ENCODE data around the gene UQCC2.

UQCC2 gene

GRCh38 chr6:33711140-33712129 is at the start of gene UQCC2:
Gene UQCC2, minus strand, starts transcription at chr6:33711700. Its CDS starts 14 bp downstream, at chr6:33711686.
- peak within 1 kb of the TSS; percentile 80 for H3K4me3 ChIP-seq (ENCODE audit: low read depth, low read length)
- peaks cover 32% of the 10 kb centered on the region for H3K36me3 ChIP-seq (ENCODE audit: control insufficient read depth, insufficient read depth, low read length)
- H3K9me3 ChIP-seq (ENCODE audit: control insufficient read depth, insufficient read depth, low read length), result no peaks in the 10 kb centered on the region
- peaks cover 15% of the 10 kb centered on the region; the same call in 1 of the 2 replicates for H3K4me1 ChIP-seq (ENCODE audit: control insufficient read depth, insufficient read depth, low read length)
- H3K27ac ChIP-seq (ENCODE audit: low read depth, low read length), result peak within 1 kb of the TSS; percentile 96
- H3K27me3 ChIP-seq (ENCODE audit: control insufficient read depth, insufficient read depth, low read length), result no peaks in the 10 kb centered on the region
- peak within 1 kb of the TSS; percentile 96 for H3K9ac ChIP-seq (ENCODE audit: low read depth, low read length)

- Histone ChIP-seq H3K4me3 (ENCODE audit: low read depth, low read length) (no peak overlapping the region), H3K27me3 (ENCODE audit: control insufficient read depth, insufficient read depth, low read length) (no peaks in the 10 kb centered on the region), H3K9me3 (ENCODE audit: control insufficient read depth, insufficient read depth, low read length) (no peaks in the 10 kb centered on the region), H3K36me3 (ENCODE audit: control insufficient read depth, insufficient read depth, low read length) (no peaks in the 10 kb centered on the region), H3K4me1 (ENCODE audit: control insufficient read depth, insufficient read depth, low read length) (no peaks in the 10 kb centered on the region; the same call in 1 of the 2 replicates), H3K9ac (ENCODE audit: low read depth, low read length) (no peak overlapping the region), H3K27ac (ENCODE audit: low read depth, low read length) (no peak overlapping the region)
Measured at GRCh38 chr6:33759887-33760629, 48.6 kb upstream of the UQCC2 start.

GRCh38 chr6:33758815-33759216 is 47.3 kb upstream of the UQCC2 start:
- H3K4me3 ChIP-seq (ENCODE audit: low read depth, low read length), result no peak overlapping the region
- H3K27ac ChIP-seq (ENCODE audit: low read depth, low read length), result no peak overlapping the region
- no peaks in the 10 kb centered on the region; the same call in 1 of the 2 replicates for H3K4me1 ChIP-seq (ENCODE audit: control insufficient read depth, insufficient read depth, low read length)
- no peak overlapping the region for H3K9ac ChIP-seq (ENCODE audit: low read depth, low read length)
- H3K36me3 ChIP-seq (ENCODE audit: control insufficient read depth, insufficient read depth, low read length), result no peaks in the 10 kb centered on the region
- H3K9me3 ChIP-seq (ENCODE audit: control insufficient read depth, insufficient read depth, low read length), result no peaks in the 10 kb centered on the region
- no peaks in the 10 kb centered on the region for H3K27me3 ChIP-seq (ENCODE audit: control insufficient read depth, insufficient read depth, low read length)

GRCh38 chr6:33757906-33758305 is 46.4 kb upstream of the UQCC2 start:
- no peak overlapping the region for H3K4me3 ChIP-seq (ENCODE audit: low read depth, low read length)
- H3K36me3 ChIP-seq (ENCODE audit: control insufficient read depth, insufficient read depth, low read length), result no peaks in the 10 kb centered on the region
- H3K4me1 ChIP-seq (ENCODE audit: control insufficient read depth, insufficient read depth, low read length), result no peaks in the 10 kb centered on the region; the same call in 1 of the 2 replicates
- H3K27me3 ChIP-seq (ENCODE audit: control insufficient read depth, insufficient read depth, low read length), result no peaks in the 10 kb centered on the region
- no peaks in the 10 kb centered on the region for H3K9me3 ChIP-seq (ENCODE audit: control insufficient read depth, insufficient read depth, low read length)
- H3K9ac ChIP-seq (ENCODE audit: low read depth, low read length), result no peak overlapping the region
- no peak overlapping the region for H3K27ac ChIP-seq (ENCODE audit: low read depth, low read length)

GRCh38 chr6:33757113-33757512 is 45.6 kb upstream of the UQCC2 start:
- no peaks in the 10 kb centered on the region for H3K9me3 ChIP-seq (ENCODE audit: control insufficient read depth, insufficient read depth, low read length)
- no peaks in the 10 kb centered on the region for H3K27me3 ChIP-seq (ENCODE audit: control insufficient read depth, insufficient read depth, low read length)
- no peak overlapping the region for H3K9ac ChIP-seq (ENCODE audit: low read depth, low read length)
- no peaks in the 10 kb centered on the region for H3K36me3 ChIP-seq (ENCODE audit: control insufficient read depth, insufficient read depth, low read length)
- H3K27ac ChIP-seq (ENCODE audit: low read depth, low read length), result no peak overlapping the region
- H3K4me3 ChIP-seq (ENCODE audit: low read depth, low read length), result no peak overlapping the region
- no peaks in the 10 kb centered on the region; the same call in 1 of the 2 replicates for H3K4me1 ChIP-seq (ENCODE audit: control insufficient read depth, insufficient read depth, low read length)

GRCh38 chr6:33756211-33756954 is 44.9 kb upstream of the UQCC2 start:
- H3K27ac ChIP-seq (ENCODE audit: low read depth, low read length), result no peak overlapping the region

GRCh38 chr6:33755070-33755869 is 43.8 kb upstream of the UQCC2 start:
- Histone ChIP-seq H3K4me1 (ENCODE audit: control insufficient read depth, insufficient read depth, low read length) (no peaks in the 10 kb centered on the region; the same call in 1 of the 2 replicates), H3K27me3 (ENCODE audit: control insufficient read depth, insufficient read depth, low read length) (no peaks in the 10 kb centered on the region), H3K36me3 (ENCODE audit: control insufficient read depth, insufficient read depth, low read length) (no peaks in the 10 kb centered on the region), H3K9ac (ENCODE audit: low read depth, low read length) (no peak overlapping the region), H3K4me3 (ENCODE audit: low read depth, low read length) (no peak overlapping the region), H3K27ac (ENCODE audit: low read depth, low read length) (no peak overlapping the region), H3K9me3 (ENCODE audit: control insufficient read depth, insufficient read depth, low read length) (no peaks in the 10 kb centered on the region)

More at GRCh38 chr6:33756211-33756954, 44.9 kb upstream of the UQCC2 start:
- H3K9me3 ChIP-seq (ENCODE audit: control insufficient read depth, insufficient read depth, low read length), result no peaks in the 10 kb centered on the region
- no peak overlapping the region for H3K4me3 ChIP-seq (ENCODE audit: low read depth, low read length)
- no peaks in the 10 kb centered on the region; the same call in 1 of the 2 replicates for H3K4me1 ChIP-seq (ENCODE audit: control insufficient read depth, insufficient read depth, low read length)
- no peaks in the 10 kb centered on the region for H3K36me3 ChIP-seq (ENCODE audit: control insufficient read depth, insufficient read depth, low read length)
- H3K9ac ChIP-seq (ENCODE audit: low read depth, low read length), result no peak overlapping the region
- H3K27me3 ChIP-seq (ENCODE audit: control insufficient read depth, insufficient read depth, low read length), result no peaks in the 10 kb centered on the region

DNA sequence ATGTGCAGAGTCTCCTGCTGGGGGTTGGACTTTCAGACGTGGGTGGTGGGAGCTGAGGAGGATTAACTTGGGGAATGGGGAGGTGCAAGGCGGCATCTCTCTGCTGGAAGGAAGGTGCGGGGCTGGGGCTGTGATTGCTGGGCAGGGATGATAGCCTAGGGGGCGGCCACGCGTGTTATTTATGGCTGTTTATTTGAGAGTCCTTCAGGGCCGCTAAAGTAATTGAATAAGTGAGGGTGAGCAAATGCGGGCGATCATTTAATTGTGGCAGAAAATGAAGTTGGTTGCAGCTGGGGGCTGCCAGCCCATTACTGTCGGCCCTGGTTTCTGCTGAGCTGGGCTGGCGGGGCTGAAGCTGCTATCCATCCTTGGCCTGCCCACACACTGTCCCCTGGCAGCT is 42.7 kb upstream of the UQCC2 start:
- H3K9me3 ChIP-seq (ENCODE audit: control insufficient read depth, insufficient read depth, low read length), result no peaks in the 10 kb centered on the region
- H3K9ac ChIP-seq (ENCODE audit: low read depth, low read length), result no peak overlapping the region
- no peak overlapping the region for H3K27ac ChIP-seq (ENCODE audit: low read depth, low read length)
- no peak overlapping the region for H3K4me3 ChIP-seq (ENCODE audit: low read depth, low read length)
- no peaks in the 10 kb centered on the region; the same call in 1 of the 2 replicates for H3K4me1 ChIP-seq (ENCODE audit: control insufficient read depth, insufficient read depth, low read length)
- H3K36me3 ChIP-seq (ENCODE audit: control insufficient read depth, insufficient read depth, low read length), result no peaks in the 10 kb centered on the region
- H3K27me3 ChIP-seq (ENCODE audit: control insufficient read depth, insufficient read depth, low read length), result no peaks in the 10 kb centered on the region

DNA sequence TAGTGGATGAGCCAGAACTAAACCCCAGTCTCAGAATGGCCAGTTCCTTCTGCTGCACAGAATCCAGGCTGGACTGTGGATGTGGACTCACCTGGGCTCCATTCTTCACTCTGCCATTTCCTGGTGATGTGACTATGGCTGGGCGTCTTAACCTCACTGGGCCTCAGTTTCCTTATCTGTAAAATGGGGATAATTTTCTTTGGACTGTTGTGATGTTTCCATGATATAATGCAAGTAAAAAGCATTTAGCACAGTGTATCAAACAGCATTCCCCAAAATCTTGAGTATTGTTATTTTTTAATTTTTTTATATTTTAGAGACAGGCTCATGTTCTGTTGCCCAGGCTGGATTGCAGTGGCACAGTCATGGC is 41.1 kb upstream of the UQCC2 start:
- Histone ChIP-seq H3K9ac (ENCODE audit: low read depth, low read length) (no peak overlapping the region), H3K27ac (ENCODE audit: low read depth, low read length) (no peak overlapping the region), H3K27me3 (ENCODE audit: control insufficient read depth, insufficient read depth, low read length) (no peaks in the 10 kb centered on the region; the same call in 1 of the 2 replicates), H3K9me3 (ENCODE audit: control insufficient read depth, insufficient read depth, low read length) (no peaks in the 10 kb centered on the region), H3K4me1 (ENCODE audit: control insufficient read depth, insufficient read depth, low read length) (no peaks in the 10 kb centered on the region; the same call in 1 of the 2 replicates), H3K4me3 (ENCODE audit: low read depth, low read length) (no peak overlapping the region), H3K36me3 (ENCODE audit: control insufficient read depth, insufficient read depth, low read length) (no peaks in the 10 kb centered on the region)

Data from HUES48 (cell line).